Renal cortical epithelial cell (primary cell): ENCODE data around the gene TNFRSF18. TPM values are rescaled to one million over a fixed set of nuclear protein-coding genes. Genes with fewer than 3 reads are reported as not detected.
"Not testable (repeated sequence)": the region's sequence is repeated elsewhere in the genome, so short reads cannot be mapped to it uniquely, and the experiment has no call there.

Source experiments
- DNase-seq: peaks from one replicate; pipeline ENCODE4 v3.0.0-alpha.2; 2011; ENCODE audit warnings: low read depth
- total RNA-seq: library from RNA; depleted of rRNA; stranded (reverse); fragments of >200 nt; gene quantifications from 2 replicates; pipeline ENCODE4 v1.2.3, GENCODE V29; 2014

TNFRSF18 gene, protein sequence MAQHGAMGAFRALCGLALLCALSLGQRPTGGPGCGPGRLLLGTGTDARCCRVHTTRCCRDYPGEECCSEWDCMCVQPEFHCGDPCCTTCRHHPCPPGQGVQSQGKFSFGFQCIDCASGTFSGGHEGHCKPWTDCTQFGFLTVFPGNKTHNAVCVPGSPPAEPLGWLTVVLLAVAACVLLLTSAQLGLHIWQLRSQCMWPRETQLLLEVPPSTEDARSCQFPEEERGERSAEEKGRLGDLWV
- 0.50 TPM in 1 of 2 replicates, not detected in the other for total RNA-seq

DNA sequence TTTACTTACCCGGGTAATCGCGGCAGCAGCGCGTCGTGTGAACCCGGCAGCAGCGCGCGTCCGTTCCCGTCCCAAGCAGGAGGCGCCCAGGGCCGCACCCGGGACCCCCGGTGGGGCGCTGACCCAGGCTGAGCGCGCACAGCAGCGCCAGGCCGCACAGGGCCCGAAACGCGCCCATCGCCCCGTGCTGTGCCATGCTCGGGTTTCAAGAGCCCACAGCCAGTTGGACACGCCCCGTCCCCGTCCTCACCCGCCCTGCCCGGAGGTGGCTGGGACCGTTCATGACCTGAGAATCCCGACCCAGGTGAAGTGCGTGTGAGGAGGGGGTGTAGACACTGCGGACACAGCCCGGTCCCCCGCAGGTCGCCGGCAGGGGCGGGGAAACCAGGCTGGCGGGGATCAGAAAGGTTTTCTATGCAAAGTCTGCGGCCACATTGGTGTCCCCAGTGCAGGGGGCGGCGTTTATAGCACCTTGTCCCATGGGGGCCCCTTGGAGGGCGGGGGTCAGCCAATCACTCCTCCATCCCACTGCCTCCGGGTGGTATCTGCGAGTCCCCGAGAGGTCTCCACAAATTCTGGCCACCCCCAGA, at the start of gene TNFRSF18:
Gene TNFRSF18 (minus strand): TSS at position 217 of the 590 bp plus-strand sequence. CDS start 21 bp downstream, at position 196.
- no peak for DNase-seq

DNA sequence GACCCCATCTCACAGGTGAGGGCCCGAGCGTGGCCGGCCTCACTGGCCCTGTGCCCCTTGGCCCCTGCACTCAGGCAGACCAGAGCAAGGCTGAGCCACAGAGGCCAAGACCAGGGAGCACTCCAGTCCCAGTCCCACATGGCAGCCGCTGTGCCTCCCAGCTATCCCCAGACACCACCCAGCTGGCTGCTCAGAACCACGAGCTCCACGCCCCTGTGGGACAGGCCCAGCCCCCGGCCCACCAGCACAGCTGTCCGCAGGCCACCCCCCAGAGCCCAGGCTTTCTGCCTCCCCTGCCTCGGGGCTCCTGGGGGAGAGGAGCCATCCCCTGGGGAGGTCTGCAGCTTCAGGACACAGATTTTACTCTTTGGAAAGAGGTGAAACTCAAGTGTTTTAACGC, 49.2 kb upstream of the TNFRSF18 start:
- no peak for DNase-seq

GRCh38 chr1:1255078-1255477, 48.7 kb upstream of the TNFRSF18 start:
- no peak for DNase-seq

GRCh38 chr1:1254667-1254998, 48.2 kb upstream of the TNFRSF18 start:
- no peak for DNase-seq

GRCh38 chr1:1253972-1254666, 47.7 kb upstream of the TNFRSF18 start:
- DNase-seq = no peak

GRCh38 chr1:1253314-1253713, 46.9 kb upstream of the TNFRSF18 start:
- no peak for DNase-seq

- DNase-seq = no peak
Measured at GRCh38 chr1:1250786-1251284, 44.4 kb upstream of the TNFRSF18 start.

GRCh38 chr1:1248009-1248913, 41.9 kb upstream of the TNFRSF18 start:
- not testable (repeated sequence) for DNase-seq

DNA sequence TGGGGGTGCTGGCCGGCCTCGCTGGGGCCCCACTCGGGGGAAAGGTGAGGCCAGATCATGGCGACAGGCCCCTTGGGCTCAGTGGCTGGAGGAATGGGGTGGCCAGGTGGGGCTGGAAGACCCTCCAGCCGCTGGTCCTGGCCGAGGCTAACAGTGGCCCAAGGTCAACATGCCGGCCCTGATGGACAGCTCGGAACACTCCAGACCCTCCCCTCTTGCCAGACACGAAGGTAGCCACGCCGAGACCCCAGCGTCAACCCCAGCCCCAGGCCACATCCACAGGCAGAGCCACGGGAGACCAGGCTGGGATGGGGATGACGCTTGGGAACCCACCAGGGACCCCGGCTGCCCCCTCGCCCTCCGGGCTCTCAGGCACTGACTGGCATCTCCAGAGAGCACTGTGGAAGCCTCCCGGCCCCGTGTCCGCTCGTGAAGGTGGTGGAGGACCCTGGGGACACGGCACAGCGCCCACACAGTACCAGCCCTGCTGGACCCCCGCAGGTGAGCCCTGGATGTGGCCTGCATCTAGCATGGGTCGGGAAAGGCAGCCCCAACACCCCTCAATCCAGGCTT, 41.0 kb upstream of the TNFRSF18 start:
- DNase-seq = no peak

GRCh38 chr1:1246577-1247340, 40.4 kb upstream of the TNFRSF18 start, which contains the start of gene C1QTNF12:
C1QTNF12 (minus strand) TSS chr1:1246722; CDS start chr1:1246690, 32 bp downstream.
- DNase-seq = no peak

DNA sequence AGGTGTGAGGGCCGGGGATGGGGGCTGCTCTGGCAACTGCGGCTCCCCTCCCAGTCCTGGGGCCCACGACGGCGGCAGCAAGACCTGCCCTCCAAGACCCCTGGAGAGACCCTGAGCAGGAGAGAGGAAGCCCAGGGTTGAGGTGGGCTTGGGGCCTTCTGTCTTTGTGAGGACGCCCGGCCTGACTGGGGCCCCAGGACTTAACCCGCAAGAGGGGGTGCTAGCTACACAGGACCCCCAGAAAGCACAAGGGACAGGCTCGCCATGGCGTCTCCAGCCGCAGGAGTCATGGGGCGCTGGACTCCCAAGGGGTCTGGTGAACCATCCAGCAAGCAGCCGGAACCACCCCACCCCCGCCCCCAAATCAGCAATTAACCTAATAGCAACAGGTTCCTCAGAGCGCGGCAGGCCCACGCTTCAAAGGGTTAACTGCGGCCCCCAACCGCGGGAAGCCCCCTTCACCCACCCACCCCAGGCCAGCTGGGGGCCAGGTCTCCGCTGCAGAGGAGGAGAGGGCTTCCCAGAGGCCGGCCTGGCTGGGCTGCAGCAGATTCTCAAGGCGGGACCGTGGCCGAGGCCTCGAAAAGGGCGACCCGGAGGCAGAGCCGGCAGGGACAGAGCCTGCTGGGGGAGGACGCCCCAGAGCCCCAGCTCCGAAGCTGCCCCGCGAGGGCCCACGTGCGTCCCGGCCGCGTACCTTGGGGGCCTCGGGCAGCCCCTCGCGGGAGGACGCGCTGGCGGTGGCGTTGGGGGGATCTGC, 39.6 kb upstream of the TNFRSF18 start:
- DNase-seq = no peak

GRCh38 chr1:1245178-1245816, 38.9 kb upstream of the TNFRSF18 start:
- no peak for DNase-seq

- peak; percentile 5 for DNase-seq
Measured at GRCh38 chr1:1244192-1244811, 37.9 kb upstream of the TNFRSF18 start.

DNA sequence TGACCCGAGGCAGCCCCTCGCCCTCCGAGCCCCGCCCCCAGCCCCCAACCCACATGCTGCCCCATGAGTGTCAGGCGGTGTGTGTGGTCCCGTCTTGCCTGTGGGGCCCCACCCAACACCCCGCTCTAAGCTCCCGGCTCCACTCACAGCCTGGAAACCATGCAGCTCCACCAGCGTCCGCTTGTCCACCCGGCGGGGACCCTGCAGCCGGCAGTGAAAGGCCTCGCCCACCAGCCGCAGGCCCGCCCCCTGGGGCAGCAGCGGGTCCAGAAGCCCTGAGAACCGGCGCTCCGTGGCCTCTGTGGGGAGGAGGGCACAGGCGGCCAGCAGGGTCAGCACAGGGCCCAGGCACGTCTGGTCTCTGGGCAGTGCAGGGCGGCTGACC, 37.4 kb upstream of the TNFRSF18 start:
- no peak for DNase-seq

DNA sequence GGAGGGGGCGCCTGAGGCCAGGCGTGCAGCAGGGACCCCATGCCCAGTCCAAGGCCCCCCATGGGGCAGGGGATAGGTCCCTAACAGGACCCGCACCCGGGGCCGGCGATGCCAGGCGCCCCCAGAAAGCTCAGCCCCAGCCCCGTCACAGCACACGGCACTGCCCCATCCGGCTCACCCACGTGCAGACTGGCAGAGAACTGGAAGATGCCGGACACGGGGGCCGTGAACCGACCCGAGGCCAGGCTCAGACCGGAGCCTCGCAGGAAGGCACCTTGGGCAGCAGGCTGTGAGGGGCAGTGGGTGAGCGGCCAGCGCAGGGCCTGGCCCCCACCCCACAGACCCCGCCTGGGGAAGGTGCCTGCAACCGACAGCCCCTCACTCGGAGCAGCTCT, 36.9 kb upstream of the TNFRSF18 start:
- DNase-seq = no peak

DNA sequence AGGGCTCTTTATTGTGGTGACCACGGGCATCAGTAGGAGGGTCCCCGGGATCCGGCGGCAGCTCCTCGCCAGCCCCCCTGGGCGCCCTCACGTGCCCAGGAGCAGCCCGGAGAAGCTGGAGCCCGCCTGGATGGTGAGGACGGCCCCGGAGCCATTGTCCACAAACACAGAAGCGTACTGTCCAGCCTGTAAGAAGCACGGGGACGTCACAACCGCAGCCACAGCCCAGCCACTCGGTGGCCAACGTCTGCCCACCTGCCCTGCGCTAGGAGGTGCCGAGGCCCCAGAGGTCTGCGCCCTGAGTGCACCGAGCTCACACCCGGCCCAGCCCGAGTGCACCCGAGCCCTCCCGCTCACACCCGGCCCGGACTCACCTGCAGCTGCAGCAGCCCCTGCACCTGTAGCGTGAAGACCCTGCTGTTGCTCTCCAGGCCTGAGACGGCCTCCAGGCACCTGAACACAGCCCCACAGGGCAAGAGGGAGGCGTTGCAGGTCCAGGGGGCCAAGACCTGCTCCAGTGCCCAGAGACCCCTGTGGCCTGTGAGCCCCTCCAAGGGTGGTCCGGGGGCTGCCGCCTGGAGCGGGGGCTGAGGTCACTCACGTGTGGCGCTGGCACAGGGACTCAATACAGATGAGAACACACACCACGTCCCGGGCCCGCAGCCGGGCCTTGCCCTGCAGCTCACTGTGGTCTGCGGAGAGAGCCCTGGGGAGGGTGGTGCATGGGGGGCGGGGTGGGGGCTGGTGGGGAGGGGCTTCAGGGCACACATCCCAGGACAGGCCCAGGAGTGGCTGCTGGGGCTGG, 36.3 kb upstream of the TNFRSF18 start:
- no peak for DNase-seq

DNA sequence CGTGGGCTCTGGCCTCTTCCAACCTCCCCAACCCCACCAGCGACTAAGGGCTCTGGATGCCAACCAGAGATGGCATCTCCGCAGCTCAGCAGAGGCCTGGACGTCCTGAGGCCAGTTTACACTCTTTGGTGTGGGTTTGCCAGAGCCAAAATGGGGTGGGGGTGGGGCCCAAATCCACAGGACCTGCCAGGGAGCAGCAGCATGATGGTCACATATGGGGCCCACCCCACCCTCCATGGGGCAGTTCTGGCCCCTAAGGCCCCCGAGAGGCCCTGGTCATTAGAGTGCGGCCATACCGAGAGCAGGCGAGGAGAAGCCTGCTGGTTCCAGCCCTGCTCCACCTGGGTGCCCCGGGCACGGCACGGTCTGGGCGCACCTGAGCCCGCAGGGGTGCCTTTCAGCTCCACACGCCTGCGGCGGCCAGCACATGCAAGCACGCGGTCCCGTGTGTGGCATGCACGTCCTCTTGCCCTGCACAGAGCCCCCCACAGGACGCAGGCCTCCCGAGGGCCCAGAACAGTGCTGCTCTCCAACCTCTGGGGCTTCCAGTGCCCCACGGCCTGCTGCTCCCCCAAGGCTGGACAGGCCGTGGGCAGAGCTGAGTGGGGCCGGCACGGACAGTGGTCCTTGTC, 35.3 kb upstream of the TNFRSF18 start:
- no peak for DNase-seq
